PC-3 (cell line): ENCODE measurements around the gene KTI12.

ENCODE experiments used
- CTCF ChIP-seq: fragments of 300-600 bp; sonication (generic); conservative IDR thresholded peaks from 2 replicates; pipeline ENCODE4 v1.5.1; 2017; ENCODE audit warnings: antibody characterized with exemption, low read depth, mild to moderate bottlenecking, low read length
- EZH2phosphoT487 ChIP-seq: fragments of 300-600 bp; sonication (generic); IDR thresholded peaks from 2 replicates; pipeline ENCODE4 v1.6.1; 2018; ENCODE audit warnings: mild to moderate bottlenecking, antibody characterized with exemption, low read length, borderline replicate concordance

DNA sequence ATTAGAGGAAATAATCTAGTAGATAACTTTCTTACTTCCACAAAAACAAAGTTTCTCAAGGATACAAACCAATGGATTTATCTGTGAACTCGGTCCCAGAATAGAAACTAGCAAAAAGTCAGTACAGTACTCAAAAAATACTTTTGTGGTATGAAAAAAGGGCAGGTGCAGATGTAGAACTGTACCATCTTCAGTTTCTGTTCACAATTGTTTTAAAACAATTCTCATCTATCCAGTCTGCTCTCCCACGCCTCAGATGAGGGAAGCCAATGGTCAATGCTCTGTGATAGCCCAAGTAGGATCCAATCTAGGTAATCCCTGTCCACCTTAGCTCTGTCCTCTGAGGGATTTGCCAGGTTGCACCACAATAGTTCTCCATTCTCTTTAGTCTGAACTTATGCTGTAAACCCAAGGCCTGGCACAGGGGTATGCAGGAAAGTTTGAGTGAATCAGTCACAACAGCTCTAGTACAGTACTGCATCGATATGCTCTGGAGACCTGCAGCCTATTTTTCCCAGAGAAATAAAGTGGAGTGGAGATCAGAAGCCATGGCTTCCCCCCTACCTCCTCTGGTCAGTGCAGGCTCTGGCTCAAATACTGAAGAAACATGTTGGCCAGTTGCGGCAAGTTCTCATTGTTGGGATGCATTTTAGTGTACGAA, 1.4 kb downstream of the KTI12 start:
- no peak for TF ChIP-seq CTCF
- TF ChIP-seq EZH2phosphoT487: no peak
